ENCODE results near the gene GNAQ. TPM values are rescaled to one million over a fixed set of nuclear protein-coding genes. Genes with fewer than 3 reads are reported as not detected.

The GNAQ gene
- total RNA-seq, 1 experiment from 2014 or later: 34.1 TPM

- CTCF ChIA-PET: interaction anchor here (0.7 kb wide), 1 partner anchor 204 kb away, joined by 3 read pairs; no protein-coding TSS in a partner anchor
- H3K27me3 Mint-ChIP-seq (ENCODE audit: unreplicated experiment): no peaks in the 10 kb centered on the region
- no peak overlapping the region for H3K4me3 Mint-ChIP-seq (ENCODE audit: low read depth, unreplicated experiment)
- peaks cover 8% of the 10 kb centered on the region for H3K4me1 Mint-ChIP-seq (ENCODE audit: low read depth, unreplicated experiment)
- H3K27ac Mint-ChIP-seq (ENCODE audit: unreplicated experiment): no peak overlapping the region
- no peak for DNase-seq
- H3K36me3 Mint-ChIP-seq (ENCODE audit: insufficient read depth, unreplicated experiment): no peaks in the 10 kb centered on the region
- H3K9me3 Mint-ChIP-seq (ENCODE audit: low read depth, unreplicated experiment): no peaks in the 10 kb centered on the region
- no peak for TF ChIP-seq CTCF (IDR thresholded peaks at IDR 0.05; ENCODE audit: unreplicated experiment)
- BruUV-seq (replicated peaks): no TSS peak
- intact Hi-C loops (cut with micrococcal nuclease; ENCODE audit: unreplicated experiment): loop anchor here (5.0 to 10.0 kb wide), 3 partner anchors 88 to 372 kb away; no protein-coding TSS in a partner anchor
These were observed 281.3 kb downstream of the GNAQ start for GRCh38 chr9:77750284-77750683.

- Mint-ChIP-seq H3K4me1 (ENCODE audit: low read depth, unreplicated experiment) (peaks cover 8% of the 10 kb centered on the region), H3K4me3 (ENCODE audit: low read depth, unreplicated experiment) (no peak overlapping the region), H3K9me3 (ENCODE audit: low read depth, unreplicated experiment) (no peaks in the 10 kb centered on the region), H3K36me3 (ENCODE audit: insufficient read depth, unreplicated experiment) (no peaks in the 10 kb centered on the region), H3K27me3 (ENCODE audit: unreplicated experiment) (no peaks in the 10 kb centered on the region), H3K27ac (ENCODE audit: unreplicated experiment) (no peak overlapping the region)
- no peak for TF ChIP-seq CTCF (IDR thresholded peaks at IDR 0.05; ENCODE audit: unreplicated experiment)
- BruUV-seq (replicated peaks): no TSS peak
- CTCF ChIA-PET: no interaction called here
- no peak for DNase-seq
- intact Hi-C loops (cut with micrococcal nuclease; ENCODE audit: unreplicated experiment): no loop called here
These were observed 283.3 kb downstream of the GNAQ start for GRCh38 chr9:77748214-77748772.

GRCh38 chr9:77747163-77747562 is 284.4 kb downstream of the GNAQ start:
- TF ChIP-seq CTCF (IDR thresholded peaks at IDR 0.05; ENCODE audit: unreplicated experiment): no peak
- Mint-ChIP-seq H3K4me1 (ENCODE audit: low read depth, unreplicated experiment) (peaks cover 8% of the 10 kb centered on the region), H3K27me3 (ENCODE audit: unreplicated experiment) (no peaks in the 10 kb centered on the region), H3K36me3 (ENCODE audit: insufficient read depth, unreplicated experiment) (no peaks in the 10 kb centered on the region), H3K9me3 (ENCODE audit: low read depth, unreplicated experiment) (no peaks in the 10 kb centered on the region), H3K4me3 (ENCODE audit: low read depth, unreplicated experiment) (no peak overlapping the region), H3K27ac (ENCODE audit: unreplicated experiment) (no peak overlapping the region)
- no peak for DNase-seq
- CTCF ChIA-PET: no interaction called here
- intact Hi-C loops (cut with micrococcal nuclease; ENCODE audit: unreplicated experiment): no loop called here
- BruUV-seq (replicated peaks): no TSS peak

- no peak for TF ChIP-seq CTCF (IDR thresholded peaks at IDR 0.05; ENCODE audit: unreplicated experiment)
- H3K9me3 Mint-ChIP-seq (ENCODE audit: low read depth, unreplicated experiment): no peaks in the 10 kb centered on the region
- DNase-seq: no peak
- H3K4me3 Mint-ChIP-seq (ENCODE audit: low read depth, unreplicated experiment): no peak overlapping the region
- H3K4me1 Mint-ChIP-seq (ENCODE audit: low read depth, unreplicated experiment): no peaks in the 10 kb centered on the region
- H3K27ac Mint-ChIP-seq (ENCODE audit: unreplicated experiment): no peak overlapping the region
- intact Hi-C loops (cut with micrococcal nuclease; ENCODE audit: unreplicated experiment): no loop called here
- no peaks in the 10 kb centered on the region for H3K36me3 Mint-ChIP-seq (ENCODE audit: insufficient read depth, unreplicated experiment)
- CTCF ChIA-PET: no interaction called here
- no peaks in the 10 kb centered on the region for H3K27me3 Mint-ChIP-seq (ENCODE audit: unreplicated experiment)
- no TSS peak for BruUV-seq (replicated peaks)
These were observed 286.7 kb downstream of the GNAQ start for GRCh38 chr9:77744841-77745430.
